HG02798 (cell line): ENCODE data around the gene FCHSD2.
"Not testable (repeated sequence)": the region's sequence is repeated elsewhere in the genome, so short reads cannot be mapped to it uniquely, and the experiment has no call there.

Source experiments
- ATAC-seq: cut with Tn5 transposase; IDR thresholded peaks from one replicate; pipeline ENCODE4 v1.9.1; 2021; ENCODE audit warnings: mild to moderate bottlenecking; ENCODE audit not compliant: unreplicated experiment, poor library complexity

Gene FCHSD2

DNA sequence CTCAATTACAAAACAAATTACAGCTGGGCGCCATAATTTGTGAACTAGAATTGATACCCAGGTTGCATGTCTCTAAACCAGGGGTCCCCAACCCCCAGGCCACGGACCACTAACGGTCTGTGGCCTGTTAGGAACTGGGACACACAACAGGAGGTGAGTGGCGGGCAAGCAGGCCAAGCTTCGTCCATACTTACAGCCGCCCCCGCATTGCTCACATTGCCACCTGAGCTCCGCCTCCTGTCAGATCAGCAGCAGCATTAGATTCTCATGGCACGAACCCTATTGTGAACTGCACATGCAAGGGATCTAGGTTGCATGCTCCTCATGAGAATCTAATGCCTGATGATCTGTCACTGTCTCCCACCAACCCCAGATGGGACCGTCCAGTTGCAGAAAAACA lies 12.9 kb downstream of the FCHSD2 start:
- no peak for ATAC-seq

- no peak for ATAC-seq
These were observed 15.2 kb downstream of the FCHSD2 start for GRCh38 chr11:73126804-73127480.

DNA sequence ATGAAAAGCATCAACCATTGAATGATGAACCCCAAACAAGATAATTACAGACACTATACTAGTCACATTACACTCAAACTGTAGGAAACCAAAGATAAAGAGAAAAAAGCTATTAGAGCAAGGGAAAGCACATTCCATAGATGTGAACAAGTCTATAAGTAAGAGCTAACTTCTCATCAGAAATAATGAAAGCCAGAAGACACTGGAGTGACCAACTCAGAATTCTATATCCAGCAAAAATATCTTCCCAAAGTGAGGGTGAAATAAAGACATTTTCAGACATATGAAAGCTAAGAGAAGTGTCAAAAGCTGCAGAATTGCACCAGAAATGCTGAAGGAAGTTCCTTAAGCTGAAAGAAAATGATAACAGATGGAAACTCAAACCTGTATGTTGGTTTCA lies 17.3 kb downstream of the FCHSD2 start:
- ATAC-seq: no peak

GRCh38 chr11:73123892-73124291 lies 18.2 kb downstream of the FCHSD2 start:
- ATAC-seq: not testable (repeated sequence)

DNA sequence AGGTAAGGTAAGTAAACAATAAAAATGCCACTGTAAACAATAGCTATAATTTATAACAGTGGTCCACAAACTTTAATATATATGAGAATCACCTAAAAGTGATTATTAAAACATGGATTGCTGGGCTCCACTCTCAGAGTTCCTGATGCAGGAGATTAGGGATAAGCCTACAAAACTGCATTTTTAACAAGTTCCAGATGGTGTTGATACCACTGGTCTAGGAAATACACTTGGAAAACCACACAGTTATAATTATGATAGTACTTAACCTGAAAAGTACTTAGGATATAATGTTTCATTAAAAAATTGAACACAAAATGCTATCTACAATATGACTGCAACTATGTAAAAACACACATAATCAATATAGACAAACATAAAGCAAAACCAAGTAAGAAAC lies 20.4 kb downstream of the FCHSD2 start:
- no peak for ATAC-seq

DNA sequence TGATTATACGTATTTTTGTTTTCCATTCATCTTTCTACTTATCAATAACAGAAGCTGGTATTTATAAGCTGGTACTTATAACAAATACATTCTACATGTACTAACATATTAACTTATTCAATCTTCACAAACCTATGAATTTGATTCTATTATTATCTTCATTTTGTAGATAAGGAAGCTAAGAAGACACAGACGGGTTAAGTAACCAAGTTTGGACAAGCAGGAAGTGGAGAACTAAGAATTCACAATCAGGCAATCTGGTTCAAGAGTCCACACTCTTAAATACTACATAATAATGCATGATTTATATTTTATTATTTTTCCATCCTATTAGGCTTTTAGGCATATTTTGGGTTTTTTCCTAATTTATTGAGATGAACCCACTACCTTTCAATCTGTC lies 25.0 kb downstream of the FCHSD2 start:
- no peak for ATAC-seq

DNA sequence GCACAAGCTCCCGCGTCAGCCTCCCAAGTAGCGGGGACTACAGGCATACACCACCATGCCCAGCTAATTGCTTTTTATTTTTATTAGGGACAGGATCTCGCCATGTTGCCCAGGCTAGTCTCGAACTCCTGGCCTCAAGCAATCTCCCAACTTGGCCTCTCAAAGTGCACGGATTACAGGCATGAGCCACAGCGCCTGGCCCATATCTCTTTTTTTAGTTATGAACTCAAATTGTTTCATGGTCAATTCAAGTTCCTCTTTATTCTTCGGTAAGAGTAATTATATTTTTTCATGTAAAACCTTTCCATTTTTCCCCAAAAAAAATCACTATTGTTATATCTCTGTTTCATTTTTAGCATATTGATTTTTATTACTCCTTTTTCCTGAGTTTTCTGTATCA lies 25.5 kb downstream of the FCHSD2 start:
- no peak for ATAC-seq

DNA sequence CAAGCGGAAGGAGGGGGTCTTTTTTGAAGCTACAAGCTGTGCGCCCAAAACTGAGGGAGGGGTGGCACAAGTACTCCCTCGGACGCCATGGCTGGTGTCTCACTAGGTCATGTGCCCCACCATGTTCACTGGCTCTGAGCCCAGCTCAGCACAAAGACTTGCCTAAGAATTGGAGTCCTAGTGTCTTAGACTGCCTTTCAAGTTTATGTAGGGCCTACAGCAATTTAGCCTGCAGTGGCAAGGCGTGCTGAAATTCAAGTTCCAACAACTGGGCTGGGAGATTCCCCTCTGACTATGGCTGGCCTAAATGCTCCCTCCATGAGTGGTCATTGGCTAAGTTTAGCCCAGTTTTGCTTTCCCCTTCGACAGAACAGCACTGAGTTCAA lies 27.3 kb downstream of the FCHSD2 start:
- no peak for ATAC-seq

DNA sequence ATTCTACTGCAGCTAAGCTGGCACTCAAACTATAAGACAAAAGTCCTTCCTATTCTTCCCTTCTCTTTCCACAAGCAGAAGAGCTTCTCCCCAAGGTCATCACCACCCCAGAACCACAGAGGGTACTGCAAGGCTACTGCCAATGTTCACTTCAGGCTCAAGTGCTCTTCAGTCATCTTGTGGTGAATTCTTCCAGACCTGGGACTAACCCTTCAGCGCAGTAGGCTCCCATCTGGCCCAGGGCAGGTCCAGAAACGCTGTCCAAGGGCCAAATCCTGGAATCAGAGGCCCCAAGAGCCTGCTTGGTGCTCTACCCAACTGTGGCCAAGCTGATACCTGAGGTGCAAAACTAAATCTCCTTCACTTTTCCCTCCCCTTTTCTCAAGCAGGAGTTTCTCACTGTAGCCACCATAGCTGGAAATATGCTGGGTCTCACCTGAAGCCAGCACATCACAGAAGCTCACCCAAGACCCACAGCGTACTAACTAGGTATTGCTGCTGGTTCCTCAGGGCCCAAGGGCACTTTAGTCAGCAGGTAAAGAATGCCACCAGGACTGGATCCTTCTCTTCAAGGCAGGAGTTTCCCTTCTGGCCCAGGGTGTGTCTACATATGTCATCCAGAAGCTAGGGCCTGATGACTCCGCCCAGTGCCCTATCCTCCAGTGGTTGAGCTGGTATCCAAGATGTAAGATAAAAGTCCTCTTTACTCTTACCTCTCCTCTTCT lies 27.8 kb downstream of the FCHSD2 start:
- ATAC-seq: no peak

DNA sequence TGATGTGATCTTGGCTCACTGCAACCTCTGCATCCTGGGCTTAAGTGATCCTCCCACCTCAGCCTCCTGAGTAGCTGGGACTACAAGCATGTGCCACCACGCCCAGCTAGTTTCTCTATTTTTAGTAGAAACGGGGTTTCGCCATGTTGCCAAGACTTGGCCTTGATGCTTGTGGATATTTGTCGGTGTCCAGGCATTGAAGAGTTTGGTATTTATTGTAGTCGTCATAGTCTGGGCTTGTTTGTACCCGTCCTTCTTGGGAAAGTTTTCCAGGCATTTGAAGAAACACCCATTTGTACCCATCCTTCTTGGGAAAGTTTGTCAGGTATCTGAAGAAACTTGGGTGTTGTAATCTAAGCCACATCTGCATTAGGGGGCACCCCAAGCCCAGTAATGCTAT lies 28.7 kb downstream of the FCHSD2 start:
- no peak for ATAC-seq

- ATAC-seq: no peak
These were observed 34.5 kb downstream of the FCHSD2 start for GRCh38 chr11:73107597-73107996.

- ATAC-seq: no peak
These were observed 35.8 kb downstream of the FCHSD2 start for GRCh38 chr11:73106347-73106746.

DNA sequence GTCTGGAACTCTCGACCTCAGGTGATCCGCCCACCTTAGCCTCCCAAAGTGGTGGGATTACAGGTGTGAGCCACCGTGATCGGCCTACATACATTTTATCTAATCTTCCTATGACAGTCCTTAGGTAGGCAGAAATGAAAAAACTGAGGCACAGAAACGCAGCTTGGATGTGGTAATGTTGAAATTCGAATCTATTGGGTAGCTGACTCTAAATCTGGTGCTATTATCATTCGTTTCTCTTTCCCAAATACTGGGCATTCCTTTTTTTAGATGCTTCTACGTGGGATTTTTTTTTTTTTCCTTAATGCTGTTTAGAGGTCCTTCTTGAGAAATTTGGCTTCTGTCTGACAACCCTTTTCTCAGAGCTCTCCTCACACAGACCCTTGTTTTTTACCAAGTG lies 41.5 kb downstream of the FCHSD2 start:
- ATAC-seq: no peak

GRCh38 chr11:73099512-73100266 lies 42.4 kb downstream of the FCHSD2 start:
- ATAC-seq: no peak

GRCh38 chr11:73095613-73096012 lies 46.5 kb downstream of the FCHSD2 start:
- ATAC-seq: no peak

DNA sequence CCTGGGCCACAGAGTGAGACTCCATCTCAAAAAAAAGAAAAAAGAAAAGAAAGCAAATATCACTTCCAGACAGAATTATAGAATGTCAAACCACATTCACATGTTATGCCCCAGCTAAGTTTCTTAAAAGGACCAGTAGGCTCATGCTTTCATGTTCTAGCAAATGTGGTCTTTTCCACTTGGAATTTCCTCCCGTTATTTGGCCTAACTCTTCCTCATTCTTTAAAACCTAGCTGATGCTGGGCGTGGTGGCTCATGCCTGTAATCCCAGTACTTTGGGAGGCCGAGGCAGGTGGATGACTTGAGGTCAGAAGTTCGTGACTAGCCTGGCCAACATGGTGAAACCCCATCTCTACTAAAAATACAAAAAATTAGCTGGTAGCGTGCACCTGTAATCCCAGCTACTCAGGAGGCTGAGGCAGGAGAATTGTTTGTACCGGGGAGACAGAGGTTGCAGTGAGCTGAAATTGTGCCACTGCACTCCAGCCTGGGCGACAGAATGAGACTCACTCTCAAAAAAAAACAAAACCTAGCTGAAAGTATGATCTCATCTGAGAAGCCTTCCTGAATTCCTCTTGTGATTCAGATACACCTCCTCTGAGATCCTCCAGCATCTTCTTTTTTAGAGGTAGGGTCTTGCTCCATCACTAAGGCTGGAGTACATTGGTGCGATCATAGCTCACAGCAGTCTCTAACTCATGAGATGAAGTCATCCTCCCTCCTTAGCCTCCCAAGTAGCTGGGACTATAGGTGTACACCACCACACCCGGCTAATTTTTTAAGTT lies 50.4 kb downstream of the FCHSD2 start:
- no peak for ATAC-seq

DNA sequence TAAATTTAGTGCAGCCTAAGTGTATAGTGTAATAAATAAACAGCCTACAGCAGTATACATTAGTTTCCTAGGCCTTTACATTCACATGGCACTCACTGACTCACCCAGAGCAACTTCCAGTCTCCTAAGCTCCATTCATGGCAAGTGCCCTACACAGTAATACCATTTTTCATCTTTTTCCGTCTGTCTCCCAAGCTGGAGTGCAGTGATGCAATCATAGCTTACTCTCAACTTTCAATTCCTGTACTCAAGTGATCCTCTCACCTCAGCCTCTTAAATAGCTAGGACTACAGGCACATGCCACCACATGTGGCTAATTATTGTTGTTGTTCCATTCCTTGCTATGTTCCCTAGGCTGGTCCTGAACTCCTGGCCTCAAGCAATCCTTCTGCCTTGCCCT lies 54.4 kb downstream of the FCHSD2 start:
- ATAC-seq: no peak

DNA sequence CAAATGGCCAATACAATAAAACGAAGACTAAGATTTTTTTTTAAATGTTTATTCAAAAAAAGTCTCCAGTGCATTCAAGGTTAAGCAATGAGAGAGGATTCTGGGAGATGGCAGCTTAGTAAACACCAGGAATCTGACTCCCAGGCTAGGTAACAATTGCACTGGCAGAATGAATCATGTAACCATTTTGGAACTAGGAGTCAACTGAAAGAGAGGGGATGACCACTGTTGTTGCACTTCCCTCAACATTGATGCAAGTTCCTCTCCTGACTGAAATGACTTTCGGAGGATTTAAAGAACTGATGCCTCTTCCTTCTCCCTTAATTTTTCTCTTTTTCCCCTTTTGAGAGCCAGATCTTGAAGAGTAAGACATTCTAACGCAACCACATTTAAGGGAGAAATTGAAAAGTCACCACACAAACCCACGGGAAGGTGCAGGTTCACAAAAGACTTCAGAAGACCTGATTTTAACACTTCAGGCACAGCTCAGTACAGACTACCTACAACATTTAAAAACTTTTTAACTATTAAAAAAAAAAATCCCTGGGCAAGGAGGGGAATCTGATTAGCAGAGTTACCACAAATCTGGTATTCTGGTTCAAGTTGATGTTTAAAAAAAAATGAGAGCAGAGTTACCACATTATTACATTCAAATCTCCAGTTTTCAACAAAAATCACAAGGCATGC lies 56.8 kb downstream of the FCHSD2 start:
- ATAC-seq: no peak

- ATAC-seq: no peak
These were observed 63.5 kb downstream of the FCHSD2 start for GRCh38 chr11:73078631-73079030.

DNA sequence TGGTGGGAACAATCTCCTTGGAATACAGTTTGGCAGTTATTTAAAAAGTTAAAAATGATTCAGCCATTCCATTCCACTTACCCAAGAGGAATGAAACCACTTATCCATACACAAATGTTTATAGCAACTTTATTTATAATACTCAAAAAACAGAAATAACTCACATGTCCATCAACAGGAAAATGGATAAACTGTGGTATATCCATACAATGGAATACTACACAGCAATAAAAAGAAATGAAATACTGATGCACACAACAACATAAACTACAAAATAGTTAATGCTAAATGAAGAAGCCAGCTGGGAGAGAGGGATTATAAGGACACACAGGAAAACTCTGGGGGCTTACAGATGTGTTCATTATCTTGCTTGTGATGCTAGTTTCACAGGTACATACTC lies 64.7 kb downstream of the FCHSD2 start:
- no peak for ATAC-seq
